ENCODE data around the gene POLN.

DNA sequence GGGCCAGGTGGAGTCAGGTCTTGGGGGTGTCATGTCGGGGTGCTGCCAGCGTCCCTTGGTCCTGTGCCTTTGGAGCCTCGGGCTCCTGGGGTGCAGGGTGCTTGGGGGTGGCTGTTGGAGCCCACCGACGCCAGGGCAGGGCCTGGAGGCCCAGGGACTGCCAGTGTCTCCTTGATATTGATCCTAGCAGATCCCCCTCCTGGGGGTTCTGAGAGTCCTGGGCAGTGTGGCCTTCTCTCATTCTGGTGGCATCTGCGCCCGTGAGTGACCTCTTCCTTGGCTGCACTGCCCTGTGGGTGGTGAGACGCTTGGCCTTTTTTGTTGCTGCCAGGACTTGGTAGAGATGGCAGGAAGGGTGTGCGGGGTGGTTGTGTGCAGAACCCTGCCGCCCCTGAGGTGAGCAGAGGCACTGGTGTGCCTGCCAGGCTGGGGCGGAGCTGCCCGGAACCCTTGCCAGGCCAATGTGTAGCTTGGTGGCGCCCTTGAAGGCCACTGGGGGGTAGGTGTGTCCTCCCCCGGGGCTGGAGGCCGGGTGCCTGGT, 175.8 kb downstream of the POLN start:
- TF ChIP-seq, protein P1, sequence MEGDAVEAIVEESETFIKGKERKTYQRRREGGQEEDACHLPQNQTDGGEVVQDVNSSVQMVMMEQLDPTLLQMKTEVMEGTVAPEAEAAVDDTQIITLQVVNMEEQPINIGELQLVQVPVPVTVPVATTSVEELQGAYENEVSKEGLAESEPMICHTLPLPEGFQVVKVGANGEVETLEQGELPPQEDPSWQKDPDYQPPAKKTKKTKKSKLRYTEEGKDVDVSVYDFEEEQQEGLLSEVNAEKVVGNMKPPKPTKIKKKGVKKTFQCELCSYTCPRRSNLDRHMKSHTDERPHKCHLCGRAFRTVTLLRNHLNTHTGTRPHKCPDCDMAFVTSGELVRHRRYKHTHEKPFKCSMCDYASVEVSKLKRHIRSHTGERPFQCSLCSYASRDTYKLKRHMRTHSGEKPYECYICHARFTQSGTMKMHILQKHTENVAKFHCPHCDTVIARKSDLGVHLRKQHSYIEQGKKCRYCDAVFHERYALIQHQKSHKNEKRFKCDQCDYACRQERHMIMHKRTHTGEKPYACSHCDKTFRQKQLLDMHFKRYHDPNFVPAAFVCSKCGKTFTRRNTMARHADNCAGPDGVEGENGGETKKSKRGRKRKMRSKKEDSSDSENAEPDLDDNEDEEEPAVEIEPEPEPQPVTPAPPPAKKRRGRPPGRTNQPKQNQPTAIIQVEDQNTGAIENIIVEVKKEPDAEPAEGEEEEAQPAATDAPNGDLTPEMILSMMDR (conservative IDR thresholded peaks at IDR 0.05; ENCODE audit: low read depth in 2 of 2): no peak
- TF ChIP-seq, protein P2, sequence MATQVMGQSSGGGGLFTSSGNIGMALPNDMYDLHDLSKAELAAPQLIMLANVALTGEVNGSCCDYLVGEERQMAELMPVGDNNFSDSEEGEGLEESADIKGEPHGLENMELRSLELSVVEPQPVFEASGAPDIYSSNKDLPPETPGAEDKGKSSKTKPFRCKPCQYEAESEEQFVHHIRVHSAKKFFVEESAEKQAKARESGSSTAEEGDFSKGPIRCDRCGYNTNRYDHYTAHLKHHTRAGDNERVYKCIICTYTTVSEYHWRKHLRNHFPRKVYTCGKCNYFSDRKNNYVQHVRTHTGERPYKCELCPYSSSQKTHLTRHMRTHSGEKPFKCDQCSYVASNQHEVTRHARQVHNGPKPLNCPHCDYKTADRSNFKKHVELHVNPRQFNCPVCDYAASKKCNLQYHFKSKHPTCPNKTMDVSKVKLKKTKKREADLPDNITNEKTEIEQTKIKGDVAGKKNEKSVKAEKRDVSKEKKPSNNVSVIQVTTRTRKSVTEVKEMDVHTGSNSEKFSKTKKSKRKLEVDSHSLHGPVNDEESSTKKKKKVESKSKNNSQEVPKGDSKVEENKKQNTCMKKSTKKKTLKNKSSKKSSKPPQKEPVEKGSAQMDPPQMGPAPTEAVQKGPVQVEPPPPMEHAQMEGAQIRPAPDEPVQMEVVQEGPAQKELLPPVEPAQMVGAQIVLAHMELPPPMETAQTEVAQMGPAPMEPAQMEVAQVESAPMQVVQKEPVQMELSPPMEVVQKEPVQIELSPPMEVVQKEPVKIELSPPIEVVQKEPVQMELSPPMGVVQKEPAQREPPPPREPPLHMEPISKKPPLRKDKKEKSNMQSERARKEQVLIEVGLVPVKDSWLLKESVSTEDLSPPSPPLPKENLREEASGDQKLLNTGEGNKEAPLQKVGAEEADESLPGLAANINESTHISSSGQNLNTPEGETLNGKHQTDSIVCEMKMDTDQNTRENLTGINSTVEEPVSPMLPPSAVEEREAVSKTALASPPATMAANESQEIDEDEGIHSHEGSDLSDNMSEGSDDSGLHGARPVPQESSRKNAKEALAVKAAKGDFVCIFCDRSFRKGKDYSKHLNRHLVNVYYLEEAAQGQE (IDR thresholded peaks at IDR 0.05; ENCODE audit: unreplicated experiment): no peak
- TF ChIP-seq EZH2phosphoT487 (IDR thresholded peaks at IDR 0.05; ENCODE audit: unreplicated experiment) (no peak), POLR2AphosphoS5 (IDR thresholded peaks at IDR 0.05; ENCODE audit: low read depth) (no peak), EZH2 (IDR thresholded peaks at IDR 0.05; ENCODE audit: low read depth, unreplicated experiment) (no peak), JUNB (IDR thresholded peaks at IDR 0.05; ENCODE audit: unreplicated experiment) (no peak), CREB1 (CRISPR knock-in tag; IDR thresholded peaks at IDR 0.05; ENCODE audit: low read depth) (no peak), ZNF114 (CRISPR knock-in tag; IDR thresholded peaks at IDR 0.05) (no peak), NANOG (IDR thresholded peaks at IDR 0.05; ENCODE audit: borderline replicate concordance) (no peak), ZNF331 (CRISPR knock-in tag; IDR thresholded peaks at IDR 0.05; ENCODE audit: low read depth) (no peak)
